Measurements from ENCODE around the gene ADGRF5.

GRCh38 chr6:46888031-46888430 lies 33.7 kb downstream of the ADGRF5 start:
- TF ChIP-seq CTCF (IDR thresholded peaks at IDR 0.05; ENCODE audit: low read length) (no peak), EZH2 (optimal IDR thresholded peaks at IDR 0.05; ENCODE audit: low read depth, low read length) (no peak), EZH2phosphoT487 (IDR thresholded peaks at IDR 0.05; ENCODE audit: low read length) (no peak)

All from MM.1S (cell line).